GM18502 (cell line): ENCODE measurements around the gene FUZ.

Source experiments
- ATAC-seq: cut with Tn5 transposase; IDR thresholded peaks from one replicate; pipeline ENCODE4 v1.9.1; 2021; ENCODE audit warnings: mild to moderate bottlenecking; ENCODE audit not compliant: unreplicated experiment, poor library complexity

FUZ gene

DNA sequence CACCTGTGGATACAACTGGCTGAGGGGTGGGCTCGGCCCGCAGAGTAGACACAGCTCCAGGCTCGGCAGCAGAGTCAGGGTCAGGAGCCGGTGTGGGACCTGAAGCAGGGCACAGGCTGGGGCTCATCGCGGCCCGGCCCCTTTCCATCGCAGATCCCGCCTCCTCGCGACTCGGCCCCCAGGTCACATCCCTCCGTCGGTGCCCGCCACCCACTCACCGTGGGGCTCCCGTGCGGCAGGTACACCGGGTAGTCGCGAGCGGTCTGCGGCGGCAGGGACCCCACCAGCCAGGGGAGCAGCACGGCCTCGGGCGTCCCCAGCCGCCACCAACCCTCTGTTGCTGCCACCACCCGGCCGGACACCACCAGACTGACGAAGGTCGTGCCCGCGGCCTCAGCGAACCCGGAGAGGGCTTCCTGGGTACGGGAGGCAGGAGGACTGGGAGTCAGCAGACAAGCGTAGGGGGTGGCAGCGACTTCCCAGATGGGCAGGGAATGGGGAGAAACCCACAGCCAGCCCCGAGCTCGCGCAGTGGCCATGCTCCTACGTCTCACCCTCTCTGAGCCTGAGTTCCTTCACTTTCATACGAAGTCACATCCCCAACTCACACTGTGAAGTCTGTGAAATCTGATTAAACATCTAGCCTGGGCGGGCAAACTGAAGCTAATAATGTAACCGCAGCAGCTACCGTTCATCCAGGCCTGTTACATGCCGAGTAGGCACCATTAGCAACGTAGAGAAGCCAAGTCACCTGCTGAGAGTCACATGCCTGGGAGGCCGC, 3.7 kb downstream of the FUZ start:
- no peak for ATAC-seq

DNA sequence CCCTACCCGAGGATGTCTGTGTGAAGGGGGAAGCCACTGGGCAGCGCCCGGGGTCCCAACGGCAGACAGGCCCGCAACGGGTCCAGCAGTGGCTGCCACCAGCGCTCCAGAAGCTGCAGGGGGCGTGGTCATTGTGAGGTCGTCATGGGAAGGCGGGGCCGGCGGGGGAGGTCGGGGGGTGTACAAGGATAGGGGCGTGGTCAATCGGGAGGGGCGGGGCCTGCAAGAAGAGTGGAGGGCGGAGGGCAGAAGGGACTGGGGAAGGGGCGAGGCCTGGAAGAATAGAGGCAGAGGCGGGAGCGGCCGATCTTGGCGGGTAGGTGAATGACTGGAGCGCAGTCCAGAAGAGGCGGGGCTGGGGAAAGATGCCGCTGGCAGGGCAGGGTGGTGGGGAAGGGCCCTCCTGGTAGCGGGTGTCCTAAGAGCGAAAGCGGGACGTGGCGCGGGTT, 4.4 kb downstream of the FUZ start:
- ATAC-seq = no peak

DNA sequence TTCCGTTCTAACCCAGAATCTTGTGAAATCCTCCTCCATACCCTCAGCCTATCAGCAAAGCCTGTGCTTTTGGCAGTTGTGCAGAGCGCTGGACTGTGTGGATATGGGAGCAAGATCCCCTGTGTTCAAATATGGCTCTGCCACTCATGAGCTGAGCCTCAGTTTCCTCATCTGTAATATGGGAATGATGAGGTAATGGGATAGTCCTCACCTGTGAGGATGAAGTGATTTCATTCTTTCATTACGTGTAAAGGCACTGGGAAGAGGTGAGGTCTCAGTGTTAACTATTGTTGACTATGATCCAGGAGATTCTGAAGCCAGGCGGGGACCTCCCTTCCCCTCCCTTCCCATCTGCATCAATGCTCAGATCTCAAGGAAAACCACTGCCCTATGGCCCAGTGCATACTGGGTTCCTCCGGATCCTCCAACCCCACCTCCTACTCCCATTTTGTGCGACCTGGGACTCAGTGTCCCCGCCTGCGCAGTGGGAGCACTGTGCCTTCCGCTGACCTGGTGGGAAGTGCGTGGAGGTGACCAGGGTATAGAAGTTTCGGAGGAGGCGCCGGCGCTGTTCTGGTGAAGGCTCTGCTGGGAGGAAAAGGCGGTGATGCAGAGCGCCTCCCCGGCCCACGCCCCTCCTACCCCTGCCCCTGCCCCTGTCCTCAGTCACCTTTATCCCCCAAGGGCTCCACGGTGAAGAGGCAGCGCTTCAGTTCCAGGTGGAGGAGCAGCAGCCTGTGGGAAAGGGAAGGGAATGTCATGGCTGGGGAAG, 5.0 kb downstream of the FUZ start:
- no peak for ATAC-seq

DNA sequence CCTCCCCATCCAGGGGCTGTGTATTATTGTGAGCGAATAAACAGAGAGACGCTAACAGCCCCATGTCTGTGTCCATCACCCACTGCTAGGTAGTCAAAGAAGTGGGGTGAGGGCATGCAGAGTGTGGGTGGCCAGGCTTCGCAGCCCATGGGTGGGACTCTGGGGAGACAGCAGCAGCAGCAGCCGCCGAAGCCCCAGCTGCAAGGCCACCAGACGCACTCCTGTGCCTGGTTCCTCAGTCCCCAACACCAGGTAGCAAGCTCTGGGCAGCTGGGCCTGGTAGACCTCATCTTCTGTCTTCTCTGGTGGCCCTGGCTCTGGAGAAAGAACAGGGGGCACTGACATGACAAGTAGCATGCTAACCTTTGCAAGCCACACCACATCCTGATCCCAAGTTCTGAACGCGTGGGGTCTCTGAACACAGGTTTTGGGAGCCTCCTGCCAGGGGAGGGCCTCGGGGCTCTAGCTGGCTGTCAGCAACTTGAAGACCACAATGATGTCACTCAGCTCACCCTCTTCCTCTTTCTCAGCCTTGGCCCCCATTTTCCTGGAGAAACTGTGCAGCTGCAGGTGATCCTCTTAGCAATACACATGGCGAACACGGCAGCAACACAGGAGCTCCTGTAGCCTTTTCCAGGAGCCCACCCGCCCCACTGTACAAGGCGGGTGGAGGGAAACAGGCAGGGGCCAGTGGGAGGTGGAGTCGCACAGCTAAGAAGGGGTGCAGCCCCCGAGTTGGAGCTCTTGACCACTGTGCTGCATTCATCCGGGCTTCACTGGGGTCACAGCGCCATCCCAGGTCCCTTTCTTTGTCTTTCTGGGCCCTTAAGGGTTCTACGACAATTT, 5.8 kb downstream of the FUZ start:
- no peak for ATAC-seq

DNA sequence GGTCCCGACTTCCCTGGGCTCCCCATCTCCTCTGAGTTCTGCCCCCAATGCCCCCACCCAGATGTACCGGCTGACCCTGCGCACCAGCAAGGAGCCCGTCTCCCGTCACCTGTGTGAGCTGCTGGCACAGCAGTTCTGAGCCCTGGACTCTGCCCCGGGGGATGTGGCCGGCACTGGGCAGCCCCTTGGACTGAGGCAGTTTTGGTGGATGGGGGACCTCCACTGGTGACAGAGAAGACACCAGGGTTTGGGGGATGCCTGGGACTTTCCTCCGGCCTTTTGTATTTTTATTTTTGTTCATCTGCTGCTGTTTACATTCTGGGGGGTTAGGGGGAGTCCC, 6.5 kb downstream of the FUZ start:
- ATAC-seq = no peak

DNA sequence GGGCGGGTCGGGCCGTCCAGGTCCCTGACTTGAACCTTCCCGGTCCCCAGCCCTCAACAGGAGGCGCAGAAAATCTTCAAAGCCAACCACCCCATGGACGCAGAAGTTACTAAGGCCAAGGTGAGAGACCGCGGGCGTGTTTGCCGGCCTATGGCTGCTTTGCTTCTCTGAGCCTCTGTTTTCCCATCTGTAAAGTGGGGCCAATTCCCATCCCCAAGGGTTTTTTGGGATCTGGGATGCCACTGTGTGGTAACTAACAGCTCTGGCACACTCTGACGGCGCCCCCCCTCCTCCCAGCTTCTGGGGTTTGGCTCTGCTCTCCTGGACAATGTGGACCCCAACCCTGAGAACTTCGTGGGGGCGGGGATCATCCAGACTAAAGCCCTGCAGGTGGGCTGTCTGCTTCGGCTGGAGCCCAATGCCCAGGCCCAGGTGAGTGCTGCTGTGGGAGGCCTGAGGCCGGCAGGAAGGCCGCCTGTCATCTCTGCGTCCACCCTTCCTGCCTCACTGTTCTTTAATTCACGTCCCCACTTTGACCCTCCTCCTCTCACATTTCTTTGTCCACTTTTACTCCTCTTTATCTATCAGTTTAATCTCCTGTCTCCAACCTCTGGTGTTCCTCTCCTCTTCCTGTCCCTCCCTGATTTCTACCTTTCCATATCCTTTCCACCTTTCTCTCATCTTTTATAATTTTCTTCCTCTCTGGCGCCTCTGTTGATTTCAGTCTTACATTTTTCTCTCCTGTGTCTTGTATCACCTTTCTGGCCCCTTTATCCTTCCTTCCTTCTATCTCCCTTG, 7.1 kb downstream of the FUZ start:
- no peak for ATAC-seq

DNA sequence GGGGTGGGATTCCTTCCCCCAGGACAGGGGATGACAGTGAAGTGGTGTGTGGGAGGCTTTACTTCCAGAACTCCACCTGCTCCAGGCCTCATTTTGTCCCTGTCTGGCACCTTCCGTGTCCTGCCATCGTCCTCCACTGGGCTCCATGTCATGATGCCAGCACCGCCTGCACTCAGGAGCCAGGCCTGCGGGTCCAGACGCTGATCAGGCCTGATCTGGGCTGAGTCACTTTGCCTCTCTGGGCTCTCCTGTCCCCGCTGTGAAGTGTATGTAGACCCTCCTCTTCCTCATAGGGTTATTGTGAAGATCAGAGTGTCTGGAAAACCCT, 9.6 kb downstream of the FUZ start:
- no peak for ATAC-seq

DNA sequence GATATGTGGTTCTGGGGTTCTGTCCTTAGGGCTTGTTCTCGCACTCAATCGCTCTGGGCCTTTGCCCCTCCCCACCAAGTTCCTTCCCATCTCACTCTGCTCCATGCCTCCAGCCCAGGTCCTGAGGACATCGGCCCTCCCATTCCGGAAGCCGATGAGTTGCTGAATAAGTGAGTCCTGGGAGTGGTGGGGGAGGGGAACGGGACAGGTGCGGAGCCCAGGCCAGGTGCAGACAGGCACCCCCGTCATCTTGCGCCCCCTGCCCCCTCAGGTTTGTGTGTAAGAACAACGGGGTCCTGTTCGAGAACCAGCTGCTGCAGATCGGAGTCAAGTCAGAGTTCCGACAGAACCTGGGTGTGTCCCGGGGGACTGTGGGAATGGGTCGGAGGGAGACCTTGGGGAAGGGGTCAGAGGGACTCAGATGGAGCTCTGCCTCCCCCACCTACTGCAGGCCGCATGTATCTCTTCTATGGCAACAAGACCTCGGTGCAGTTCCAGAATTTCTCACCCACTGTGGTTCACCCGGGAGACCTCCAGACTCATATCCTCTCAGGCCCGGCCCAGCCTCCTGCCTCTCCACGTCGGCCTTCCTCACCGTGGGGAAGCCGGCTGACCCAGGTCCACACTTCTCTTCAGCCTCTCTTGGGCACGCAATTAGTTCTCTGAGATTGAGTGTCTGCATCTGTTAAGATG, 10.1 kb downstream of the FUZ start:
- no peak for ATAC-seq

DNA sequence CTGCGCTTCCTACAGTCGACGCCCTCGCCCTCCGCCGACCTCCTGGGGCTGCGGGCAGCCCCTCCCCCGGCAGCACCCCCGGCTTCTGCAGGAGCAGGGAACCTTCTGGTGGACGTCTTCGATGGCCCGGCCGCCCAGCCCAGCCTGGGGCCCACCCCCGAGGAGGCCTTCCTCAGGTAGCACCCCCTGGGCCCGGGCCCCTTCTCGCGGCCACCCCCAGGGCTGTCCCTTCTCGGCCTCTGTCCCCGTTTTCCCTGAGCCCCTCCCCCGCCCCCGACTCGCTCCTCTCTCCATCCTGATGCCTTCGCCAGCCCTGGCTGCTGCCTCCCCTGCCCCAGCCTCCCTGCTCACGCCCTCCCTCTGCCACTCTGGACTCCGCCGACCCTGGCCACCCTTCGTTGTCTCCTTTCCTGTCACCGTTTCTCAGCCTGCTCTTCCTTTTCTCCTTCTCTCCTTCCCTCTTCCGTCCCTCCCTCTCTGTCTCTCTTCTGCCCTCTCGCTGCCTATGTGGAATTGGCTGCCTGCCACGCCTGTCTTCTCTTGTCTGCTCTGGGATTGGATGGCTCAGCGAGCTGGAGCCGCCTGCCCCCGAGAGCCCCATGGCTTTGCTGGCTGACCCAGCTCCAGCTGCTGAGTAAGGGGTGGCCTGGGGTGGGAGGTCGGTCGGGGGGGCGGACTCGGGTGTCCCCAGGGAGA, 11.0 kb downstream of the FUZ start:
- ATAC-seq = no peak

DNA sequence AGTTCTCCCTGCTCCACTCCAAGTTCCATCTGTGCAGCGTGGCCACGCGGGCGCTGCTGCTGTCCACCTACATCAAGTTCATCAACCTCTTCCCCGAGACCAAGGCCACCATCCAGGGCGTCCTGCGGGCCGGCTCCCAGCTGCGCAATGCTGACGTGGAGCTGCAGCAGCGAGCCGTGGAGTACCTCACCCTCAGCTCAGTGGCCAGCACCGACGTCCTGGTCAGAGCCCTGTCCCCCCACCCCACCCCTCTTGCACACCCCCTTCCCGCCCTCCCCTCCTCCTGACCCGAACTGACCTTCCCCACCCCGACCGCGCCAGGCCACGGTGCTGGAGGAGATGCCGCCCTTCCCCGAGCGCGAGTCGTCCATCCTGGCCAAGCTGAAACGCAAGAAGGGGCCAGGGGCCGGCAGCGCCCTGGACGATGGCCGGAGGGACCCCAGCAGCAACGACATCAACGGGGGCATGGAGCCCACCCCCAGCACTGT, 11.6 kb downstream of the FUZ start:
- ATAC-seq = no peak

DNA sequence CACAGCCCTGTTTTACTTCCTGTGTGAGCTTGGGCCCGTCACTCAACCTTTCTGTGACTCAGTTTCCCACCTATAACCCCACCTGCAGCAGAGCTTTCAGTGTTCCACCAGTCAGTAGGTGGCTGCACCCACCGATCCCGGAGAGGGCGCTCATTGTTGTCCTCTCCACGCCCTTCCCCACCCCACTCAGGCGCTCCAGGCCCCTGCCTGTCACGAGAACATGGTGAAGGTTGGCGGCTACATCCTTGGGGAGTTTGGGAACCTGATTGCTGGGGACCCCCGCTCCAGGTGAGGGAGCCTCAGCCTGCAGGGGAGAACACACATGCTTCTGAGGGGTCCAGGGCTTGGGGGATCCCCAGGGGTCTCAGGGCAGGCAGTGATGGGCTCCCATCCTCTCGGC, 12.3 kb downstream of the FUZ start:
- no peak for ATAC-seq

DNA sequence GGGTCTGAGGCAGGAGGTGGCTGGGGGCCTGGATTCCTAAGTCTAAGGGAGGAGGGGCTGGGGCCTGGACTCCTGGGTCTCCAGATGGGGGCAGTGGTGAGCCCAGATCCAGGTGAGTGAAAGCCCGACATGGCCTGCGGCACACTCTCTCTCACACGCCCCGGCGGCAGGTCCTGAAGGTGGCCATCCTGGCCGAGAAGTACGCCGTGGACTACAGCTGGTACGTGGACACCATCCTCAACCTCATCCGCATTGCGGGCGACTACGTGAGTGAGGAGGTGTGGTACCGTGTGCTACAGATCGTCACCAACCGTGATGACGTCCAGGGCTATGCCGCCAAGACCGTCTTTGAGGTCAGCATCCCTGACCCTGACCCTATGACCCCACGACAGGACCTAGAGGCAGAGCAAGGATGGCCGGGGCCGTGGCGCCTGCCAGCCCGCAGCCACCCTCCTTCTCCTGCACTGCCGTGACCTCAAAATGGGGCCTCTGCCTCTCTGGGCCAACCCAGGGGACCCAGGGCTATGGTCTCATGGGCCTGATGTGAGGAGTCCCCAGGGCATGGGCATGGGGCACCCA, 13.2 kb downstream of the FUZ start:
- no peak for ATAC-seq

DNA sequence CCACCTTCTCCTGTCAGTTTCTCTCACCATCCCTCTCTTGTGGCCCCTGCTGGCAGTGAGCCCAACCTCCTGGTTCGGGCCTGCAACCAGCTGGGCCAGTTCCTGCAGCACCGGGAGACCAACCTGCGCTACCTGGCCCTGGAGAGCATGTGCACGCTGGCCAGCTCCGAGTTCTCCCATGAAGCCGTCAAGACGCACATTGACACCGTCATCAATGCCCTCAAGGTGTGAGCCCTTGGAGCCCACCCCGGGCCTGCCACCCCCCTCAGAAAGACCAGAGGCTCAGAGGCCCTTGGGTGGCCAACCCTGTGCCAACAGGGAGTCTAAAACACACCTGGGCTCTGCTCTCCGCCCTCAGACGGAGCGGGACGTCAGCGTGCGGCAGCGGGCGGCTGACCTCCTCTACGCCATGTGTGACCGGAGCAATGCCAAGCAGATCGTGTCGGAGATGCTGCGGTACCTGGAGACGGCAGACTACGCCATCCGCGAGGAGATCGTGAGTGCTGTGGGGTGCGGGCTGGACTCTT, 13.8 kb downstream of the FUZ start:
- no peak for ATAC-seq

DNA sequence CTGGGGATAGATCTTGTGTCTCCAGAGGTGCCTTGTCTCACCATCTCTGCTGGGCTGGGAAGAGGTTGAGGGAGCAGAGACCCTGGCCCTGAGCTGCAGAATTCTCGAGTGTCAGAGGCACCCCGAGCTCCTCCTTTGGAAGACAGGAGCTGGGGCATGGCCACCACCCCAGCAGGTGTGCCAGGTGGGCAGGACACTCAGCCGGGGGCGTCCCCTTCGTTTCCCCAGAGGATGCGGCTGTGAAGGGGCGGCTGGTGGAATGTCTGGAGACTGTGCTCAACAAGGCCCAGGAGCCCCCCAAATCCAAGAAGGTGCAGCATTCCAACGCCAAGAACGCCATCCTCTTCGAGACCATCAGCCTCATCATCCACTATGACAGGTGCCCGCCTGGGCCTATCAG, 14.5 kb downstream of the FUZ start:
- no peak for ATAC-seq

DNA sequence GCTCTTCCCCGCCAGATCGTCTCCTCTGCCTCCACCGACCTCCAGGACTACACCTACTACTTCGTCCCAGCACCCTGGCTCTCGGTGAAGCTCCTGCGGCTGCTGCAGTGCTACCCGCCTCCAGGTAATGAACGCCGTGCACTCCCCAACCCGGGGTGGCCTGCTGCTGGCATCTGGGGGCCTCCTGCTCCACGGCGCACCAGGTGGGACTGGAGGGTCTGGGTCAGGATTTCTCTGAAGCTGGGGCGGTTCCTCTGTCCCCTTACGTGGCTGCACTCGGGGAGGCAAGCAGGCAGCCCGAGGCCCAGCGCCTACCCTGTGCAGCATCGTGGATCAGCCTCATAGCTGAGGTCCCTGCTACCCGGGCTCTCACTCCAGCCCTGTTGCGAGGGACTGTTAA, 17.5 kb downstream of the FUZ start:
- ATAC-seq = no peak

DNA sequence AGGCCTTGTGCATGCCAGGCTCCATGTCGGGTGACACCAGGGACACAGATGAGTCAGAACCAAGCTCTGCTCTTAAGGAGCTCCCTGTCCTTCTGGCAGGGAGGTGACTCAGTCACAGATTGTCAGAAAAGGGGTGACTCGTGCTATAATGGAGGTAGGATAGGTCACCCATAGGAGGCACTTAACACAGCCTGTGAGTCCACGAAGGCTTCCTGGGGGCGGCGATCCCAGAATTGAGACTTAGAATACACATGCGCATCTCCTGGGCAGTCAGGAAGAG, 19.6 kb downstream of the FUZ start:
- ATAC-seq = no peak

DNA sequence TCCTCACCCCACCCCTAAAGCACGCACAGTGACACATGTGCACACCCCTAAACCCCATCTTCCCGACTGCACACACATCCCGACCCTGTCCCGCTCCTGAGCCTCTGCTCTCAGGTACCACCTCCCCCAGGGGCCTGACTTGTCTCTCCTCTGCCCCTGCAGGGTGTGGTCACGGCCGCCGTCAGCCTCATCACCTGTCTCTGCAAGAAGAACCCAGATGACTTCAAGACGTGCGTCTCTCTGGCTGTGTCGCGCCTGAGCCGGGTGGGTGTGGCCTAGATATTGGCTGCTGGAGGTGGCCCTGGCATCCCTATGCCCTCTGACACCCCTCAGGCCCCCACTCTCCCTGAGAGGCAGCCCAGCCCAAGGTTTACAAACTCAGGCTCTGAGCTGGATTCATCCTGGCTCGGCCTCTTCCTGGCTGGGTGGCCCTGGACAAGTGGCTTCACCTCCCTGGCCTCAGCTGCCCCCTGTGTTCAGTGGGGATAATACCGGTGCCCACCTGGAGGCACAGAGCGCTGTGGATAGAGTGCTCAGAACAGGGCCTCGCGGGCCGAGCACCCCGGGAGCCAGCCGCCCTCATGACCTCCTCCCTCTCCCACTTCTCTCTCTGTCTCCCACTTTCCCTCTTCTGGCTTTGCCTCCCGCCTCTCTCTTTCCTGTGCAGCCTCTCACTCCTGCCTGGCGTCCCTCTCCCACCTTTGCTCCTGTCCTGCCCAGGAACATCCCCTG, 20.1 kb downstream of the FUZ start:
- no peak for ATAC-seq

DNA sequence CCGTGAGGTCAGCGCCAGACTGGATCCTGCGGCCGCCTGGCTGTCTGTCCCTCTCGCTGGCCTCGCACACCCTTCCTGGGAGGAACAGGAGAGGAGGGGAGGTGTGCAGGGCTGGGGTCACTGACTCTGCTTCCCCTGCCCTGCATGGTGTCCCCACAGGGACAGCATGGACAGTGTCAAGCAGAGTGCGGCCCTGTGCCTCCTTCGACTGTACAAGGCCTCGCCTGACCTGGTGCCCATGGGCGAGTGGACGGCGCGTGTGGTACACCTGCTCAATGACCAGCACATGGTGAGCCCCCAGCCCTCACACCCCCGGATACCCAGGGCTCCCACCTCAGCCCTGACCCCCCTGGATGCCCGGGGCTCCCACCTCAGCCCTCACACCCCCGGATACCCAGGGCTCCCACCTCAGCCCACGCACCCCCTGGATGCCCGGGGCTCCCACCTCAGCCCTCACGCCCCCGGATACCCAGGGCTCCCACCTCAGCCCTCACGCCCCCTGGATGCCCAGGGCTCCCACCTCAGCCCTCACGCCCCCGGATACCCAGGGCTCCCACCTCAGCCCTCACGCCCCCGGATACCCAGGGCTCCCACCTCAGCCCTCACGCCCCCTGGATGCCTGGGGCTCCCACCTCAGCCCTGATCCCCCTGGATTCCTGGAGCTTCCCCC, 21.2 kb downstream of the FUZ start:
- no peak for ATAC-seq
